T-helper 2 cell treated with Interferon-gamma antibody and Interleukin-4, amounts not matched to agents 5 μg/mL and 100 μg/mL, for 36 hours (primary cell): Measurements from ENCODE around the gene NBEAL1.
"Not testable (repeated sequence)": the region's sequence is repeated elsewhere in the genome, so short reads cannot be mapped to it uniquely, and the experiment has no call there.

Experiments
- DNase-seq: peaks from one replicate; pipeline ENCODE4 v3.0.0; 2021; ENCODE audit warnings: low spot score
- H3K27ac Mint-ChIP-seq: one replicate; pipeline ENCODE4 v1.8.0; 2021; ENCODE audit warnings: mild to moderate bottlenecking, mixed read lengths
- H3K27me3 Mint-ChIP-seq: one replicate; pipeline ENCODE4 v1.8.0; 2021; ENCODE audit warnings: low read depth, mixed read lengths
- H3K36me3 Mint-ChIP-seq: one replicate; pipeline ENCODE4 v1.8.0; 2021; ENCODE audit warnings: low read depth, mixed read lengths
- H3K4me1 Mint-ChIP-seq: one replicate; pipeline ENCODE4 v1.8.0; 2021; ENCODE audit warnings: low read depth, mixed read lengths
- H3K4me3 Mint-ChIP-seq: one replicate; pipeline ENCODE4 v1.8.0; 2022; ENCODE audit warnings: mild to moderate bottlenecking, moderate library complexity, mixed read lengths
- H3K9me3 Mint-ChIP-seq: one replicate; pipeline ENCODE4 v1.8.0; 2021; ENCODE audit warnings: mixed read lengths

NBEAL1 gene

GRCh38 chr2:203022751-203023150 is 8.1 kb downstream of the NBEAL1 start:
- H3K27ac Mint-ChIP-seq, result no peak overlapping the region
- DNase-seq, result no peak
- H3K36me3 Mint-ChIP-seq, result peaks cover 3% of the 10 kb centered on the region
- H3K4me1 Mint-ChIP-seq, result peaks cover 18% of the 10 kb centered on the region
- no peaks in the 10 kb centered on the region for H3K27me3 Mint-ChIP-seq
- no peaks in the 10 kb centered on the region for H3K9me3 Mint-ChIP-seq
- H3K4me3 Mint-ChIP-seq, result no peak overlapping the region

GRCh38 chr2:203025592-203025991 is 10.9 kb downstream of the NBEAL1 start:
- DNase-seq, result no peak
- Mint-ChIP-seq H3K27me3 (no peaks in the 10 kb centered on the region), H3K9me3 (no peaks in the 10 kb centered on the region)

GRCh38 chr2:203030545-203030944 is 15.9 kb downstream of the NBEAL1 start:
- Mint-ChIP-seq H3K27me3 (no peaks in the 10 kb centered on the region), H3K9me3 (peaks cover 5% of the 10 kb centered on the region), H3K4me1 (peaks cover 12% of the 10 kb centered on the region), H3K4me3 (no peak overlapping the region), H3K27ac (no peak overlapping the region), H3K36me3 (peaks cover 7% of the 10 kb centered on the region)
- no peak for DNase-seq

More at GRCh38 chr2:203025592-203025991, 10.9 kb downstream of the NBEAL1 start:
- Mint-ChIP-seq H3K4me3 (no peak overlapping the region), H3K4me1 (peaks cover 3% of the 10 kb centered on the region), H3K27ac (no peak overlapping the region), H3K36me3 (no peaks in the 10 kb centered on the region)

- H3K4me3 Mint-ChIP-seq, result no peak overlapping the region
- peaks cover 5% of the 10 kb centered on the region for H3K9me3 Mint-ChIP-seq
- no peak for DNase-seq
- peaks cover 7% of the 10 kb centered on the region for H3K36me3 Mint-ChIP-seq
- peaks cover 12% of the 10 kb centered on the region for H3K4me1 Mint-ChIP-seq
- H3K27me3 Mint-ChIP-seq, result no peaks in the 10 kb centered on the region
- no peak overlapping the region for H3K27ac Mint-ChIP-seq
These were observed 16.3 kb downstream of the NBEAL1 start for GRCh38 chr2:203030991-203031390.

GRCh38 chr2:203033395-203033794 is 18.7 kb downstream of the NBEAL1 start:
- Mint-ChIP-seq H3K4me1 (peaks cover 12% of the 10 kb centered on the region), H3K27me3 (no peaks in the 10 kb centered on the region), H3K4me3 (no peak overlapping the region), H3K27ac (no peak overlapping the region), H3K36me3 (peaks cover 7% of the 10 kb centered on the region), H3K9me3 (peaks cover 5% of the 10 kb centered on the region)
- no peak for DNase-seq

GRCh38 chr2:203035879-203036470 is 21.3 kb downstream of the NBEAL1 start:
- Mint-ChIP-seq H3K27me3 (no peaks in the 10 kb centered on the region), H3K4me1 (peaks cover 14% of the 10 kb centered on the region), H3K27ac (no peak overlapping the region), H3K36me3 (peaks cover 7% of the 10 kb centered on the region), H3K9me3 (peaks cover 5% of the 10 kb centered on the region), H3K4me3 (no peak overlapping the region)
- DNase-seq, result no peak

- no peak for DNase-seq
- Mint-ChIP-seq H3K4me3 (no peak overlapping the region), H3K4me1 (peaks cover 11% of the 10 kb centered on the region), H3K27ac (no peak overlapping the region), H3K36me3 (peaks cover 3% of the 10 kb centered on the region), H3K27me3 (no peaks in the 10 kb centered on the region), H3K9me3 (peaks cover 2% of the 10 kb centered on the region)
These were observed 22.4 kb downstream of the NBEAL1 start for GRCh38 chr2:203037026-203037425.

- H3K36me3 Mint-ChIP-seq, result peaks cover 2% of the 10 kb centered on the region
- no peak overlapping the region for H3K27ac Mint-ChIP-seq
- DNase-seq, result no peak
- H3K9me3 Mint-ChIP-seq, result no peaks in the 10 kb centered on the region
- H3K4me1 Mint-ChIP-seq, result peaks cover 6% of the 10 kb centered on the region
- no peak overlapping the region for H3K4me3 Mint-ChIP-seq
- no peaks in the 10 kb centered on the region for H3K27me3 Mint-ChIP-seq
These were observed 23.9 kb downstream of the NBEAL1 start for GRCh38 chr2:203038586-203038985.

- not testable (repeated sequence) for DNase-seq, H3K36me3 Mint-ChIP-seq, H3K9me3 Mint-ChIP-seq, H3K4me3 Mint-ChIP-seq, H3K4me1 Mint-ChIP-seq, H3K27me3 Mint-ChIP-seq, H3K27ac Mint-ChIP-seq
These were observed 24.5 kb downstream of the NBEAL1 start for GRCh38 chr2:203039211-203039610.

GRCh38 chr2:203040966-203041521 is 26.4 kb downstream of the NBEAL1 start:
- DNase-seq, result no peak
- peaks cover 2% of the 10 kb centered on the region for H3K36me3 Mint-ChIP-seq
- no peaks in the 10 kb centered on the region for H3K27me3 Mint-ChIP-seq
- no peak overlapping the region for H3K27ac Mint-ChIP-seq
- no peak overlapping the region for H3K4me3 Mint-ChIP-seq
- H3K9me3 Mint-ChIP-seq, result no peaks in the 10 kb centered on the region
- peaks cover 2% of the 10 kb centered on the region for H3K4me1 Mint-ChIP-seq

- H3K4me1 Mint-ChIP-seq, result peaks cover 2% of the 10 kb centered on the region
- no peaks in the 10 kb centered on the region for H3K27me3 Mint-ChIP-seq
These were observed 27.5 kb downstream of the NBEAL1 start for GRCh38 chr2:203042178-203042577.

GRCh38 chr2:203043226-203043625 is 28.6 kb downstream of the NBEAL1 start:
- Mint-ChIP-seq H3K27me3 (no peaks in the 10 kb centered on the region), H3K27ac (no peak overlapping the region), H3K4me1 (peaks cover 2% of the 10 kb centered on the region), H3K36me3 (peaks cover 5% of the 10 kb centered on the region), H3K9me3 (no peaks in the 10 kb centered on the region), H3K4me3 (no peak overlapping the region)
- DNase-seq, result no peak

More at GRCh38 chr2:203042178-203042577, 27.5 kb downstream of the NBEAL1 start:
- no peak for DNase-seq
- peaks cover 2% of the 10 kb centered on the region for H3K36me3 Mint-ChIP-seq
- no peaks in the 10 kb centered on the region for H3K9me3 Mint-ChIP-seq
- no peak overlapping the region for H3K4me3 Mint-ChIP-seq
- no peak overlapping the region for H3K27ac Mint-ChIP-seq

GRCh38 chr2:203045867-203046266 is 31.2 kb downstream of the NBEAL1 start:
- DNase-seq, result no peak
- H3K4me1 Mint-ChIP-seq, result no peaks in the 10 kb centered on the region
- no peaks in the 10 kb centered on the region for H3K9me3 Mint-ChIP-seq
- H3K27ac Mint-ChIP-seq, result no peak overlapping the region
- H3K27me3 Mint-ChIP-seq, result no peaks in the 10 kb centered on the region
- H3K4me3 Mint-ChIP-seq, result no peak overlapping the region
- H3K36me3 Mint-ChIP-seq, result peaks cover 5% of the 10 kb centered on the region

GRCh38 chr2:203052539-203052938 is 37.9 kb downstream of the NBEAL1 start:
- H3K4me1 Mint-ChIP-seq, result no peaks in the 10 kb centered on the region
- H3K4me3 Mint-ChIP-seq, result no peak overlapping the region
- H3K36me3 Mint-ChIP-seq, result peaks cover 6% of the 10 kb centered on the region

More at GRCh38 chr2:203052539-203052938, 37.9 kb downstream of the NBEAL1 start:
- H3K9me3 Mint-ChIP-seq, result no peaks in the 10 kb centered on the region
- DNase-seq, result no peak
- no peak overlapping the region for H3K27ac Mint-ChIP-seq
- H3K27me3 Mint-ChIP-seq, result no peaks in the 10 kb centered on the region
